ENCODE results near the gene ALG2.

DNA sequence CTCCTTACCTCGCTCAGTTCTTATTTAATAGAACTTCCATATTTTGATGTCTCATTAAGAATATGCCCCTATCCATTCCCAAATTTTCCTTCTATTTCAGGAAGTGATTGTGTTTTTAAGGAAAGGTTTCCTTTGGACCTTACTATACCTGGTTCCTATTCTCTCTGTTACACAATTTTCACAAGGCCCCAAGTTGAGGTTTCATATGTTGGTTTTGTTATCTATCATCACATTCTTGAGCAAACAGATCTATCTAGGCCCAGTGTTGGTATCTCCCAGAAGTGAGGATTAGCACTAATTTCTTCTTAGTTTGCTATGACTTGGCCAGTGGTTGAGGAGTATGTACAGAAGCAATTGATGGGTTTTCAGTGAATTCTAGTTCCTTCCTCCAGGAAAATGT, 41.5 kb downstream of the ALG2 start:
- TF ChIP-seq, protein P1, sequence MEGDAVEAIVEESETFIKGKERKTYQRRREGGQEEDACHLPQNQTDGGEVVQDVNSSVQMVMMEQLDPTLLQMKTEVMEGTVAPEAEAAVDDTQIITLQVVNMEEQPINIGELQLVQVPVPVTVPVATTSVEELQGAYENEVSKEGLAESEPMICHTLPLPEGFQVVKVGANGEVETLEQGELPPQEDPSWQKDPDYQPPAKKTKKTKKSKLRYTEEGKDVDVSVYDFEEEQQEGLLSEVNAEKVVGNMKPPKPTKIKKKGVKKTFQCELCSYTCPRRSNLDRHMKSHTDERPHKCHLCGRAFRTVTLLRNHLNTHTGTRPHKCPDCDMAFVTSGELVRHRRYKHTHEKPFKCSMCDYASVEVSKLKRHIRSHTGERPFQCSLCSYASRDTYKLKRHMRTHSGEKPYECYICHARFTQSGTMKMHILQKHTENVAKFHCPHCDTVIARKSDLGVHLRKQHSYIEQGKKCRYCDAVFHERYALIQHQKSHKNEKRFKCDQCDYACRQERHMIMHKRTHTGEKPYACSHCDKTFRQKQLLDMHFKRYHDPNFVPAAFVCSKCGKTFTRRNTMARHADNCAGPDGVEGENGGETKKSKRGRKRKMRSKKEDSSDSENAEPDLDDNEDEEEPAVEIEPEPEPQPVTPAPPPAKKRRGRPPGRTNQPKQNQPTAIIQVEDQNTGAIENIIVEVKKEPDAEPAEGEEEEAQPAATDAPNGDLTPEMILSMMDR (IDR thresholded peaks at IDR 0.05): no peak
- TF ChIP-seq POLR2A (IDR thresholded peaks at IDR 0.05): no peak
